Measurements from ENCODE around the gene BUB1.
"Not testable (repeated sequence)": the region's sequence is repeated elsewhere in the genome, so short reads cannot be mapped to it uniquely, and the experiment has no call there.

The BUB1 gene

DNA sequence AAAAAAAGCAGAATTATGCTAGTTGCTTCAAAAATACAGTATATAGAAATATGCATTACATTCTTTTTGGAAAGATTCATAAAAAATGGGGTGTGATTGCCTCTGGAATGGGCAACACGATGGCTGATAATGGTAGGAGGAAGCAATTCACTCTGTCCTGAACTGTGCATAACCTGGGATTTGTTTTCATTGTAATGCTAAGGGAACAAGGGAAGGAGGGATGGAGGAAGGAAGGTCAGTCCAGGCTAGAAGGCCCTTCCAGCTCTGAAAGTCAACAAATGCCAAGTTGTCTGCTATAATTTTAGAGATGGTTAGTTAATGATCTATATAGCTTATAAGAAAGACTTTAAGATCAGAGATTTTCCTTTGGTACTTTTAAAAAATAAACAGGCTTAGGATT, 40.8 kb downstream of the BUB1 start:
- no peak overlapping the region for H2AFZ ChIP-seq (ENCODE audit: low read length)
- H3K27ac ChIP-seq (replicated peaks; ENCODE audit: low read length) = no peak overlapping the region
- H3K36me3 ChIP-seq (replicated peaks in 1 of 2; ENCODE audit: control insufficient read depth in 2 of 2, insufficient read depth in 2 of 2, low read length in 2 of 2) = peaks cover 30 to 70% of the 10 kb centered on the region in 2 donors

DNA sequence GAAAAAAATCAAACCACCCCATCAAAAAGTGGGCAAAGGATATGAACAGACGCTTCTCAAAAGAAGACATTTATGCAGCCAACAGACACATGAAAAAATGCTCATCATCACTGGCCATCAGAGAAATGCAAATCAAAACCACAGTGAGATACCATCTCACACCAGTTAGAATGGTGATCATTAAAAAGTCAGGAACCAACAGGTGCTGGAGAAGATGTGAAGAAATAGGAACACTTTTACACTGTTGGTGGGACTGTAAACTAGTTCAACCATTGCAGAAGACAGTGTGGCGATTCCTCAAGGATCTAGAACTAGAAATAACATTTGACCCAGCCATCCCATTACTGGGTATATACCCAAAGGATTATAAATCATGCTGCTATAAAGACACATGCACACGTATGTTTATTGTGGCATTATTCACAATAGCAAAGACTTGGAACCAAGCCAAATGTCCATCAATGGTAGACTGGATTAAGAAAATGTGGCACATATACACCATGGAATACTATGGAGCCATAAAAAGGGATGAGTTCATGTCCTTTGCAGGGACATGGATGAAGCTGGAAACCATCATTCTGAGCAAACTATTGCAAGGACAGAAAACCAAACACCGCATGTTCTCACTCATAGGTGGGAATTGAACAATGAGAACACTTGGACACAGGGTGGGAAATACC, 41.8 kb downstream of the BUB1 start:
- not testable (repeated sequence) for H2AFZ ChIP-seq (ENCODE audit: low read length); H4K8ac ChIP-seq (ENCODE audit: low read depth, low read length); DNase-seq (ENCODE audit: low spot score); H3K9ac ChIP-seq (ENCODE audit: low read depth, low read length, poor library complexity); H3K4me3 ChIP-seq (ENCODE audit: low read length in 2 of 2); H3K79me1 ChIP-seq (ENCODE audit: low read depth, low read length); H2BK120ac ChIP-seq (ENCODE audit: low read depth, low read length); H3K4ac ChIP-seq (ENCODE audit: low read length); H2AK5ac ChIP-seq (ENCODE audit: low read depth, low read length); H3K9me3 ChIP-seq (replicated peaks in 1 of 2; ENCODE audit: control insufficient read depth in 2 of 2, insufficient read depth in 1 of 2, low read depth in 1 of 2, low read length in 2 of 2); H3K14ac ChIP-seq (ENCODE audit: low read length); H3K27ac ChIP-seq (replicated peaks; ENCODE audit: low read length); H3K27me3 ChIP-seq (ENCODE audit: control insufficient read depth in 3 of 3, insufficient read depth in 3 of 3, low read depth in 1 of 3, low read length in 3 of 3); H3K4me2 ChIP-seq (ENCODE audit: insufficient read depth, low read length, poor library complexity, severe bottlenecking); H4K91ac ChIP-seq (ENCODE audit: low read depth, low read length, poor library complexity); H3K23ac ChIP-seq (ENCODE audit: low read depth, low read length, poor library complexity); H2BK15ac ChIP-seq (ENCODE audit: low read length); H3K18ac ChIP-seq (ENCODE audit: low read length); H2BK5ac ChIP-seq (ENCODE audit: low read length); H2BK12ac ChIP-seq (ENCODE audit: low read length); H3K4me1 ChIP-seq (ENCODE audit: control insufficient read depth in 2 of 2, insufficient read depth in 1 of 2, low read depth in 1 of 2, low read length in 2 of 2)
- H3K36me3 ChIP-seq (replicated peaks in 1 of 2; ENCODE audit: control insufficient read depth in 2 of 2, insufficient read depth in 2 of 2, low read length in 2 of 2) = peaks cover 22 to 60% of the 10 kb centered on the region in 2 donors
- WGBS, 2 donors (ENCODE audit: extremely low coverage in 2 of 2, insufficient read length in 2 of 2, insufficient replicate concordance in 1 of 2) = no CpG with 5 or more reads among the region's 4 CpGs

More for the DNA sequence above, 40.8 kb downstream of the BUB1 start:
- Histone ChIP-seq H4K91ac (ENCODE audit: low read depth, low read length, poor library complexity) (no peak overlapping the region), H3K4me2 (ENCODE audit: insufficient read depth, low read length, poor library complexity, severe bottlenecking) (no peak overlapping the region), H3K79me1 (ENCODE audit: low read depth, low read length) (no peaks in the 10 kb centered on the region), H3K9me3 (replicated peaks in 1 of 2; ENCODE audit: control insufficient read depth in 2 of 2, insufficient read depth in 1 of 2, low read depth in 1 of 2, low read length in 2 of 2) (no peaks in the 10 kb centered on the region), H3K4ac (ENCODE audit: low read length) (no peak overlapping the region), H3K23ac (ENCODE audit: low read depth, low read length, poor library complexity) (no peak overlapping the region), H2BK120ac (ENCODE audit: low read depth, low read length) (no peak overlapping the region), H3K9ac (ENCODE audit: low read depth, low read length, poor library complexity) (no peak overlapping the region), H3K4me3 (ENCODE audit: low read length in 2 of 2) (no peak overlapping the region), H2BK5ac (ENCODE audit: low read length) (no peak overlapping the region), H3K14ac (ENCODE audit: low read length) (no peak overlapping the region), H2BK15ac (ENCODE audit: low read length) (no peak overlapping the region), H2BK12ac (ENCODE audit: low read length) (no peak overlapping the region), H4K8ac (ENCODE audit: low read depth, low read length) (no peak overlapping the region), H3K4me1 (ENCODE audit: control insufficient read depth in 2 of 2, insufficient read depth in 1 of 2, low read depth in 1 of 2, low read length in 2 of 2) (no peaks in the 10 kb centered on the region), H3K18ac (ENCODE audit: low read length) (no peak overlapping the region), H2AK5ac (ENCODE audit: low read depth, low read length) (no peak overlapping the region), H3K27me3 (ENCODE audit: control insufficient read depth in 3 of 3, insufficient read depth in 3 of 3, low read depth in 1 of 3, low read length in 3 of 3) (no peaks in the 10 kb centered on the region)
- WGBS, 2 donors (ENCODE audit: extremely low coverage in 2 of 2, insufficient read length in 2 of 2, insufficient replicate concordance in 1 of 2) = no CpG with 5 or more reads among the region's 1 CpG
- no peak for DNase-seq (ENCODE audit: low spot score)

DNA sequence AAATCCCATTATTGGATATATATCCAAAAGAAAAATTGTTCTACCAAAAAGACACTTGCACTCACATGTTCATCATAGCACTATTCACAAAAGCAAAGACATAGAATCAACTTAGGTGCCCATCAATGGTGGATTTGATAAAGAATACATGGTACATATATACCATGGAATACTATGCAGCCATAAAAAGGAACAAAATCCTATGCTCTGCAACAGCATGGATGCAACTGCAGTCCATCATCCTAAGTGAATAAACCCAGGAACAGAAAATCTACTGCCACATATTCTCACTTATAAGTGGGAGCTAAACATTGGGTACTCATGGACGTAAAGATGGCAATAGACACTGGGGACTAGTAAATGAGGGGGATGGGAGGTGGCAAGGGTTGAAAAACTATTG, 50.5 kb downstream of the BUB1 start:
- not testable (repeated sequence) for H3K36me3 ChIP-seq (replicated peaks in 1 of 2; ENCODE audit: control insufficient read depth in 2 of 2, insufficient read depth in 2 of 2, low read length in 2 of 2); H2BK12ac ChIP-seq (ENCODE audit: low read length); H3K18ac ChIP-seq (ENCODE audit: low read length); H3K4ac ChIP-seq (ENCODE audit: low read length); H3K4me3 ChIP-seq (ENCODE audit: low read length in 2 of 2); H4K91ac ChIP-seq (ENCODE audit: low read depth, low read length, poor library complexity); DNase-seq (ENCODE audit: low spot score); H3K9ac ChIP-seq (ENCODE audit: low read depth, low read length, poor library complexity); H2AFZ ChIP-seq (ENCODE audit: low read length); H2BK15ac ChIP-seq (ENCODE audit: low read length); H2BK5ac ChIP-seq (ENCODE audit: low read length); H3K4me2 ChIP-seq (ENCODE audit: insufficient read depth, low read length, poor library complexity, severe bottlenecking); H3K4me1 ChIP-seq (ENCODE audit: control insufficient read depth in 2 of 2, insufficient read depth in 1 of 2, low read depth in 1 of 2, low read length in 2 of 2); H3K23ac ChIP-seq (ENCODE audit: low read depth, low read length, poor library complexity); H3K27me3 ChIP-seq (ENCODE audit: control insufficient read depth in 3 of 3, insufficient read depth in 3 of 3, low read depth in 1 of 3, low read length in 3 of 3); H3K79me1 ChIP-seq (ENCODE audit: low read depth, low read length); H4K8ac ChIP-seq (ENCODE audit: low read depth, low read length); H3K9me3 ChIP-seq (replicated peaks in 1 of 2; ENCODE audit: control insufficient read depth in 2 of 2, insufficient read depth in 1 of 2, low read depth in 1 of 2, low read length in 2 of 2); H2AK5ac ChIP-seq (ENCODE audit: low read depth, low read length); H3K27ac ChIP-seq (replicated peaks; ENCODE audit: low read length); H3K14ac ChIP-seq (ENCODE audit: low read length); H2BK120ac ChIP-seq (ENCODE audit: low read depth, low read length)
- no CpG with 5 or more reads among the region's 1 CpG for WGBS, 2 donors (ENCODE audit: extremely low coverage in 2 of 2, insufficient read length in 2 of 2, insufficient replicate concordance in 1 of 2)

DNA sequence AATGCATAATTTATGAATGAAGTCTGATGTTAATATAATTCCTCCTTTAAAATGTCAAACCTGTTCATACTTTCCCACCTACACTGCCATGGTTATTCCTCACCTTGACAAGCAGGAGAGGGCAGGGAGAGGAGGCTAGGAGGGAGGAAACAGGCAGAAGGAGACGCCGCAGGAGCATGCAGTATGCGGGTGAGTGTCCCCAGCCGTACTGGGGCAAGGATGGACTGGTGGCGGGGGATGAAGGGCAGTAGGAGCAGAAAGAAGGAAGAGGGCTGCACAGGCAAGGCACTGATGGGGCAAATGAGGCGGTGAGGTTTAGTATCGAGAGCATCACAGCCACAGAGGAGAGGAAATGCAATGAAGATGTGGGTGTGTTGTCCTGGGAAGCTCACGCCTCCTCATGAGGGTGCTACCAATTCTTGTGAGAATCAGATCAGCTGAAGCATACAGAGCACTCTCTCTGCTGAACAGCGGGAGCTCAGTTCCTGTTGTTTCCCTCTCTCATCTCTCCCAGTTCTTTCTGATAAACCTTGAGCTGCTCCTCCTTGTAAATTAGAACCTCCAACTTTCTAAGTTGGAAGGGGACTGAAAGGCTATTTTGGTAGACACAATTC, 58.4 kb downstream of the BUB1 start:
- not testable (repeated sequence) for H3K9ac ChIP-seq (ENCODE audit: low read depth, low read length, poor library complexity); H2BK120ac ChIP-seq (ENCODE audit: low read depth, low read length); H4K91ac ChIP-seq (ENCODE audit: low read depth, low read length, poor library complexity); H2AFZ ChIP-seq (ENCODE audit: low read length); DNase-seq (ENCODE audit: low spot score); H3K4ac ChIP-seq (ENCODE audit: low read length); H2AK5ac ChIP-seq (ENCODE audit: low read depth, low read length); H3K23ac ChIP-seq (ENCODE audit: low read depth, low read length, poor library complexity); H4K8ac ChIP-seq (ENCODE audit: low read depth, low read length); H3K18ac ChIP-seq (ENCODE audit: low read length); H3K4me1 ChIP-seq (ENCODE audit: control insufficient read depth in 2 of 2, insufficient read depth in 1 of 2, low read depth in 1 of 2, low read length in 2 of 2); H3K14ac ChIP-seq (ENCODE audit: low read length); H2BK15ac ChIP-seq (ENCODE audit: low read length); H3K4me3 ChIP-seq (ENCODE audit: low read length in 2 of 2); H3K36me3 ChIP-seq (replicated peaks in 1 of 2; ENCODE audit: control insufficient read depth in 2 of 2, insufficient read depth in 2 of 2, low read length in 2 of 2); H3K79me1 ChIP-seq (ENCODE audit: low read depth, low read length); H2BK12ac ChIP-seq (ENCODE audit: low read length); H3K27ac ChIP-seq (replicated peaks; ENCODE audit: low read length); H3K4me2 ChIP-seq (ENCODE audit: insufficient read depth, low read length, poor library complexity, severe bottlenecking); H3K9me3 ChIP-seq (replicated peaks in 1 of 2; ENCODE audit: control insufficient read depth in 2 of 2, insufficient read depth in 1 of 2, low read depth in 1 of 2, low read length in 2 of 2); H3K27me3 ChIP-seq (ENCODE audit: control insufficient read depth in 3 of 3, insufficient read depth in 3 of 3, low read depth in 1 of 3, low read length in 3 of 3); H2BK5ac ChIP-seq (ENCODE audit: low read length)
- no CpG with 5 or more reads among the region's 9 CpGs for WGBS, 2 donors (ENCODE audit: extremely low coverage in 2 of 2, insufficient read length in 2 of 2, insufficient replicate concordance in 1 of 2)

Measured in neuronal stem cell (in vitro differentiated cells).